Caki2 (cell line): Measurements from ENCODE around the gene PGBD5. TPM values are rescaled to one million over a fixed set of nuclear protein-coding genes. Genes with fewer than 3 reads are reported as not detected.
"Not testable (repeated sequence)": the region's sequence is repeated elsewhere in the genome, so short reads cannot be mapped to it uniquely, and the experiment has no call there.

Experiments used
- DNase-seq: peaks from one replicate; pipeline ENCODE4 v3.0.0-alpha.2; 2015; ENCODE audit warnings: low read depth
- in situ Hi-C: cut with HindIII; loops from 2 replicates; pipeline ENCODE4 v1.10.0; 2016; ENCODE audit warnings: low sequenced_read_pairs, low pct_unique_long_range_greater_than_20kb, mixed read lengths
- total RNA-seq: library from RNA; depleted of rRNA; stranded (reverse); fragments of >200 nt; shearing (Covaris generic); gene quantifications from 2 replicates; pipeline ENCODE4 v1.2.3, GENCODE V29; 2014; ENCODE audit warnings: low replicate concordance; rRNA removed

The PGBD5 gene
- 6.9 and 7.5 TPM in 2 replicates for total RNA-seq

GRCh38 chr1:230426246-230427093, at the start of gene PGBD5:
Gene PGBD5, minus strand, starts transcription at chr1:230426332. Its CDS starts 404 bp downstream, at chr1:230425928.
- DNase-seq, result peak; percentile 76
- in situ Hi-C loops, result no loop called here

- in situ Hi-C loops, DNase-seq: not testable (repeated sequence)
Measured at GRCh38 chr1:230474924-230475323, 48.8 kb upstream of the PGBD5 start.

GRCh38 chr1:230470750-230471149, 44.6 kb upstream of the PGBD5 start:
- DNase-seq, in situ Hi-C loops: not testable (repeated sequence)

- in situ Hi-C loops, result no loop called here
- DNase-seq, result no peak
Measured at GRCh38 chr1:230469271-230469670, 43.1 kb upstream of the PGBD5 start.

GRCh38 chr1:230465691-230466090, 39.6 kb upstream of the PGBD5 start:
- DNase-seq, result no peak
- in situ Hi-C loops, result no loop called here

GRCh38 chr1:230464671-230465070, 38.5 kb upstream of the PGBD5 start:
- in situ Hi-C loops, result no loop called here
- no peak for DNase-seq

- in situ Hi-C loops, result no loop called here
- DNase-seq, result no peak
Measured at GRCh38 chr1:230463760-230464159, 37.6 kb upstream of the PGBD5 start.

- DNase-seq, result no peak
- in situ Hi-C loops, result no loop called here
Measured at GRCh38 chr1:230463326-230463725, 37.2 kb upstream of the PGBD5 start.

- in situ Hi-C loops, result no loop called here
- DNase-seq, result peak; percentile 10
Measured at GRCh38 chr1:230459465-230459864, 33.3 kb upstream of the PGBD5 start.

GRCh38 chr1:230458509-230458908, 32.4 kb upstream of the PGBD5 start:
- peak; percentile 12 for DNase-seq
- in situ Hi-C loops, result no loop called here

GRCh38 chr1:230456478-230456877, 30.3 kb upstream of the PGBD5 start:
- DNase-seq, result no peak
- in situ Hi-C loops, result no loop called here

GRCh38 chr1:230455291-230455690, 29.2 kb upstream of the PGBD5 start:
- no peak for DNase-seq
- in situ Hi-C loops, result no loop called here

GRCh38 chr1:230453377-230453776, 27.2 kb upstream of the PGBD5 start:
- in situ Hi-C loops, result no loop called here
- DNase-seq, result no peak

GRCh38 chr1:230441183-230442029, 15.3 kb upstream of the PGBD5 start:
- in situ Hi-C loops, result no loop called here
- no peak for DNase-seq

GRCh38 chr1:230435108-230435507, 9.0 kb upstream of the PGBD5 start:
- no peak for DNase-seq
- in situ Hi-C loops, result no loop called here

- DNase-seq, result no peak
- in situ Hi-C loops, result no loop called here
Measured at GRCh38 chr1:230431527-230431926, 5.4 kb upstream of the PGBD5 start.

GRCh38 chr1:230430499-230430898, 4.4 kb upstream of the PGBD5 start:
- DNase-seq, result no peak
- in situ Hi-C loops, result no loop called here

- DNase-seq, result no peak
- in situ Hi-C loops, result no loop called here
Measured at GRCh38 chr1:230429067-230429735, 3.1 kb upstream of the PGBD5 start.

GRCh38 chr1:230427981-230428380, 1.8 kb upstream of the PGBD5 start:
- no peak for DNase-seq
- in situ Hi-C loops, result no loop called here
